ENCODE measurements around the gene OPTC. TPM values are rescaled to one million over a fixed set of nuclear protein-coding genes. Genes with fewer than 3 reads are reported as not detected.
A peak's percentile ranks its signal among the peaks of the same experiment; 100 is the strongest.

OPTC gene
- total and polyA plus RNA-seq, 9 of the 15 experiments (the other 6 are each of a cell fraction or from before 2014, with no cell fraction given): not detected

DNA sequence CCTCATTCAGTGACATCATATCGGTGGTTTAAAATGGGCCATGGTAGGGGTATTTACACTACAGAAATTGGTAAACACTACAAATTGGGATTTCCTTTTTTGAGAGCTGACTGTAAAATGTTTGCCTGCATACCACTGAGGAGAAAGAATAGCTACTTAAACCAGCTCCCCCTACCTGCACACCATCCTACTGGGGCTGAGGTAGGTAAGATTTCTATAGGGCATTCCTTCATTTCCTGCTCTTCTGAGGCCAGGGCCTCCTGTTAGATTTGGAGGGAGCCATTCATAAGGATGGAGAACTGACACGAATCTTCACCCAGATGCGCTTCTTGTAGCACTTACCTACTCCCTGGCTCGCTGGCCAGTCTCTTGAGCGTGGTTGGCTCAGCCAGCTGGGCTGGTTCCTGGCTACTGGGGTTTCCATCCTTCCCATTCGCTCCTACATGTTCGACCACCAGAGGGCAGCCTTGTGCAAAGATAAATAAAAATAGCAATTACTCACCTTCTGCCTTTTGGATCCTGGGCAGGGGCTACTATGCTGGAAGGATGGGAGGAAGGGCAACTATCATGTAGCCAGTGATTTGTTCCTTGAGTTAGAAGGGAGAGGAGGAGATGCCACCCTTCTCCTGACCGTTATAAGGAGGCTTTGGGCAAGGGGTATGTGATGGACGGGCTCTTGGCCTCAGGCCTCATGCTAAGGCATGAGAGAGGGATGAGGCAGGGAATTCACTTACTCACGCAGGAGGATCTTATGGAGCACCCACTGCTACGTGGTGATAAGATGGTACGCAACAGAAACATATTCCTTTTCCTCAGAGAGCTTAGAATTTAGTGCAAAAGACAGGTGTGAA, 10.7 kb downstream of the OPTC start (continued):
- TF ChIP-seq SP2 (IDR thresholded peaks at IDR 0.05; ENCODE audit: extremely low read depth, low read depth, low read length, poor library complexity, severe bottlenecking) (no peak), ARNT (IDR thresholded peaks at IDR 0.05) (no peak), SIN3B (IDR thresholded peaks at IDR 0.05; ENCODE audit: low read depth) (no peak), GTF2E2 (tag; IDR thresholded peaks at IDR 0.05) (no peak), KHSRP (IDR thresholded peaks at IDR 0.05) (no peak), ZNF717 (CRISPR knock-in tag; IDR thresholded peaks at IDR 0.05) (no peak), ZNF586 (CRISPR knock-in tag; conservative IDR thresholded peaks at IDR 0.05) (no peak), DACH1 (IDR thresholded peaks at IDR 0.05; ENCODE audit: partially characterized antibody) (peak; percentile 20), FOXJ3 (CRISPR knock-in tag; IDR thresholded peaks at IDR 0.05) (no peak), ARID2 (IDR thresholded peaks at IDR 0.05) (peak; percentile 77), ZNF143 (CRISPR knock-in tag; IDR thresholded peaks at IDR 0.05) (no peak), SRSF9 (IDR thresholded peaks at IDR 0.05; ENCODE audit: borderline replicate concordance, low read depth, low read length) (no peak), HCFC1 (IDR thresholded peaks at IDR 0.05; ENCODE audit: low read depth, low read length) (no peak; the same call in 1 of the 2 replicates), SIN3A (IDR thresholded peaks at IDR 0.05; ENCODE audit: borderline replicate concordance in 2 of 2, control insufficient read depth in 1 of 2, low read depth in 2 of 2, low read length in 2 of 2) (no peak), CBX5 (IDR thresholded peaks at IDR 0.05; ENCODE audit: borderline replicate concordance, low read depth) (no peak), ZNF766 (CRISPR knock-in tag; conservative IDR thresholded peaks at IDR 0.05) (no peak), C11orf30 (IDR thresholded peaks at IDR 0.05; ENCODE audit: low read depth) (no peak)
- TF ChIP-seq, protein P1, sequence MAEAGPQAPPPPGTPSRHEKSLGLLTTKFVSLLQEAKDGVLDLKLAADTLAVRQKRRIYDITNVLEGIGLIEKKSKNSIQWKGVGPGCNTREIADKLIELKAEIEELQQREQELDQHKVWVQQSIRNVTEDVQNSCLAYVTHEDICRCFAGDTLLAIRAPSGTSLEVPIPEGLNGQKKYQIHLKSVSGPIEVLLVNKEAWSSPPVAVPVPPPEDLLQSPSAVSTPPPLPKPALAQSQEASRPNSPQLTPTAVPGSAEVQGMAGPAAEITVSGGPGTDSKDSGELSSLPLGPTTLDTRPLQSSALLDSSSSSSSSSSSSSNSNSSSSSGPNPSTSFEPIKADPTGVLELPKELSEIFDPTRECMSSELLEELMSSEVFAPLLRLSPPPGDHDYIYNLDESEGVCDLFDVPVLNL (CRISPR knock-in tag; IDR thresholded peaks at IDR 0.05; ENCODE audit: low read depth): 0 out of 2 replicates have a peak, but pooled peaks have one; percentile 44
- TF ChIP-seq, protein P2, sequence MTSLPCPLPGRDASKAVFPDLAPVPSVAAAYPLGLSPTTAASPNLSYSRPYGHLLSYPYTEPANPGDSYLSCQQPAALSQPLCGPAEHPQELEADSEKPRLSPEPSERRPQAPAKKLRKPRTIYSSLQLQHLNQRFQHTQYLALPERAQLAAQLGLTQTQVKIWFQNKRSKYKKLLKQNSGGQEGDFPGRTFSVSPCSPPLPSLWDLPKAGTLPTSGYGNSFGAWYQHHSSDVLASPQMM (CRISPR knock-in tag; IDR thresholded peaks at IDR 0.05): no peak
- TF ChIP-seq, protein P3, sequence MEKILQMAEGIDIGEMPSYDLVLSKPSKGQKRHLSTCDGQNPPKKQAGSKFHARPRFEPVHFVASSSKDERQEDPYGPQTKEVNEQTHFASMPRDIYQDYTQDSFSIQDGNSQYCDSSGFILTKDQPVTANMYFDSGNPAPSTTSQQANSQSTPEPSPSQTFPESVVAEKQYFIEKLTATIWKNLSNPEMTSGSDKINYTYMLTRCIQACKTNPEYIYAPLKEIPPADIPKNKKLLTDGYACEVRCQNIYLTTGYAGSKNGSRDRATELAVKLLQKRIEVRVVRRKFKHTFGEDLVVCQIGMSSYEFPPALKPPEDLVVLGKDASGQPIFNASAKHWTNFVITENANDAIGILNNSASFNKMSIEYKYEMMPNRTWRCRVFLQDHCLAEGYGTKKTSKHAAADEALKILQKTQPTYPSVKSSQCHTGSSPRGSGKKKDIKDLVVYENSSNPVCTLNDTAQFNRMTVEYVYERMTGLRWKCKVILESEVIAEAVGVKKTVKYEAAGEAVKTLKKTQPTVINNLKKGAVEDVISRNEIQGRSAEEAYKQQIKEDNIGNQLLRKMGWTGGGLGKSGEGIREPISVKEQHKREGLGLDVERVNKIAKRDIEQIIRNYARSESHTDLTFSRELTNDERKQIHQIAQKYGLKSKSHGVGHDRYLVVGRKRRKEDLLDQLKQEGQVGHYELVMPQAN (IDR thresholded peaks at IDR 0.05; ENCODE audit: borderline replicate concordance): no peak
- TF ChIP-seq, protein P4, sequence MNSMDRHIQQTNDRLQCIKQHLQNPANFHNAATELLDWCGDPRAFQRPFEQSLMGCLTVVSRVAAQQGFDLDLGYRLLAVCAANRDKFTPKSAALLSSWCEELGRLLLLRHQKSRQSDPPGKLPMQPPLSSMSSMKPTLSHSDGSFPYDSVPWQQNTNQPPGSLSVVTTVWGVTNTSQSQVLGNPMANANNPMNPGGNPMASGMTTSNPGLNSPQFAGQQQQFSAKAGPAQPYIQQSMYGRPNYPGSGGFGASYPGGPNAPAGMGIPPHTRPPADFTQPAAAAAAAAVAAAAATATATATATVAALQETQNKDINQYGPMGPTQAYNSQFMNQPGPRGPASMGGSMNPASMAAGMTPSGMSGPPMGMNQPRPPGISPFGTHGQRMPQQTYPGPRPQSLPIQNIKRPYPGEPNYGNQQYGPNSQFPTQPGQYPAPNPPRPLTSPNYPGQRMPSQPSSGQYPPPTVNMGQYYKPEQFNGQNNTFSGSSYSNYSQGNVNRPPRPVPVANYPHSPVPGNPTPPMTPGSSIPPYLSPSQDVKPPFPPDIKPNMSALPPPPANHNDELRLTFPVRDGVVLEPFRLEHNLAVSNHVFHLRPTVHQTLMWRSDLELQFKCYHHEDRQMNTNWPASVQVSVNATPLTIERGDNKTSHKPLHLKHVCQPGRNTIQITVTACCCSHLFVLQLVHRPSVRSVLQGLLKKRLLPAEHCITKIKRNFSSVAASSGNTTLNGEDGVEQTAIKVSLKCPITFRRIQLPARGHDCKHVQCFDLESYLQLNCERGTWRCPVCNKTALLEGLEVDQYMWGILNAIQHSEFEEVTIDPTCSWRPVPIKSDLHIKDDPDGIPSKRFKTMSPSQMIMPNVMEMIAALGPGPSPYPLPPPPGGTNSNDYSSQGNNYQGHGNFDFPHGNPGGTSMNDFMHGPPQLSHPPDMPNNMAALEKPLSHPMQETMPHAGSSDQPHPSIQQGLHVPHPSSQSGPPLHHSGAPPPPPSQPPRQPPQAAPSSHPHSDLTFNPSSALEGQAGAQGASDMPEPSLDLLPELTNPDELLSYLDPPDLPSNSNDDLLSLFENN (IDR thresholded peaks at IDR 0.05; ENCODE audit: low read depth in 2 of 2, low read length in 2 of 2): 0 out of 4 replicates have a peak, but pooled peaks of 1 of the 2 experiments have one; percentile 48

Data from K562 (cell line).